Stimulated activated CD8-positive, alpha-beta memory T cell treated with anti-CD3 and anti-CD28 coated beads, Interleukin-4, amount 100 ng/mL, for 4 hours (primary cell): ENCODE measurements around the gene ABLIM1.

Experiments used
- DNase-seq, 2 donors: peaks; one replicate each; pipeline ENCODE4 v3.0.0-alpha.2; 2020; ENCODE audit warnings: low read depth in 2 of 2, low spot score in 1 of 2

ABLIM1 gene

GRCh38 chr10:114624422-114624821 is 33.7 kb downstream of the ABLIM1 start:
- DNase-seq, result no peak

GRCh38 chr10:114623661-114624294 is 34.3 kb downstream of the ABLIM1 start:
- no peak for DNase-seq

GRCh38 chr10:114623155-114623554 is 34.9 kb downstream of the ABLIM1 start:
- no peak for DNase-seq

- DNase-seq, result no peak
Measured at GRCh38 chr10:114618722-114619121, 39.4 kb downstream of the ABLIM1 start.

GRCh38 chr10:114616516-114616915 is 41.6 kb downstream of the ABLIM1 start:
- no peak for DNase-seq

GRCh38 chr10:114616103-114616502 is 42.0 kb downstream of the ABLIM1 start:
- DNase-seq, result no peak

GRCh38 chr10:114615600-114616007 is 42.5 kb downstream of the ABLIM1 start:
- DNase-seq, result no peak

GRCh38 chr10:114613237-114613979 is 44.7 kb downstream of the ABLIM1 start:
- no peak for DNase-seq

GRCh38 chr10:114611617-114612016 is 46.5 kb downstream of the ABLIM1 start:
- DNase-seq, result no peak

- no peak for DNase-seq
Measured at GRCh38 chr10:114609518-114610426, 48.3 kb downstream of the ABLIM1 start.

GRCh38 chr10:114607358-114607998 is 50.6 kb downstream of the ABLIM1 start:
- DNase-seq, result no peak

GRCh38 chr10:114605155-114605797 is 52.8 kb downstream of the ABLIM1 start:
- no peak for DNase-seq

- no peak for DNase-seq
Measured at GRCh38 chr10:114604357-114605130, 53.5 kb downstream of the ABLIM1 start.

- no peak for DNase-seq
Measured at GRCh38 chr10:114603948-114604347, 54.1 kb downstream of the ABLIM1 start.

- DNase-seq, result no peak
Measured at GRCh38 chr10:114603303-114603702, 54.8 kb downstream of the ABLIM1 start.

GRCh38 chr10:114600057-114600456 is 58.0 kb downstream of the ABLIM1 start:
- no peak for DNase-seq

- no peak for DNase-seq
Measured at GRCh38 chr10:114596793-114597192, 61.3 kb downstream of the ABLIM1 start.

GRCh38 chr10:114593816-114594468 is 64.1 kb downstream of the ABLIM1 start:
- DNase-seq, result no peak

GRCh38 chr10:114593240-114593792 is 64.8 kb downstream of the ABLIM1 start:
- no peak for DNase-seq
